Measurements from ENCODE around the gene RTBDN.

The RTBDN gene

DNA sequence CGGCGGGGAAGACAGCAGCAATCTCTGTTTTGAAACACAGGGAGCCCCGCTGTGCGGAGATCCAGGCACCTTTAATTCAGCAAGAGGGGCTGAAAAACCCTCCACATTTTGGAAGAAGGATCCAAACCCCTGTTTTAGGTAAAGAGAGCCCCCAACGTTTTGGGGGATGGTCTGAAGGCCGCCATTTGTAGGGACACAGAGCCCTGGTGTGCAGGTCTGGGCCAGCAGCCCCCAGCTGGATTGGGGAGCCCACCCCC lies 55.5 kb downstream of the RTBDN start:
- H3K36me3 ChIP-seq = no peaks in the 10 kb centered on the region
- no peaks in the 10 kb centered on the region for H3K27me3 ChIP-seq
- H3K4me1 ChIP-seq = peaks cover 3 to 60% (median 49%) of the 10 kb centered on the region in 4 donors
- H3K4me3 ChIP-seq = peak overlapping the region; percentile 61 to 63
- H3K27ac ChIP-seq = peak overlapping the region; percentile 90 to 91
- DNase-seq = no peak
- intact Hi-C loops (cut with DNase I; ENCODE audit: low total_unique reads) = loop anchor here (2.0 kb wide), 1 partner anchor 14 kb away; no protein-coding TSS in a partner anchor
- H3K9me3 ChIP-seq = no peaks in the 10 kb centered on the region
- no peak for TF ChIP-seq CTCF (IDR thresholded peaks at IDR 0.05)

- DNase-seq = peak; percentile 73 to 88
- H3K27me3 ChIP-seq = no peaks in the 10 kb centered on the region
Observed at GRCh38 chr19:12778017-12778904, 56.1 kb downstream of the RTBDN start.

GRCh38 chr19:12777217-12778016 lies 57.0 kb downstream of the RTBDN start:
- H3K36me3 ChIP-seq = no peaks in the 10 kb centered on the region
- peak overlapping the region; percentile 61 to 63 for H3K4me3 ChIP-seq
- H3K27ac ChIP-seq = peak overlapping the region; percentile 90 to 91
- peak; percentile 94 to 97 for TF ChIP-seq CTCF (IDR thresholded peaks at IDR 0.05)
- no peaks in the 10 kb centered on the region for H3K9me3 ChIP-seq
- intact Hi-C loops (cut with DNase I; ENCODE audit: low total_unique reads) = loop anchor here (2.0 kb wide), 1 partner anchor 15 kb away; no protein-coding TSS in a partner anchor
- no peaks in the 10 kb centered on the region for H3K27me3 ChIP-seq
- DNase-seq = peak; percentile 82 to 88
- peaks cover 0 to 53% (median 39%) of the 10 kb centered on the region in 4 donors for H3K4me1 ChIP-seq

More at GRCh38 chr19:12778017-12778904, 56.1 kb downstream of the RTBDN start:
- peak overlapping the region; percentile 61 to 63 for H3K4me3 ChIP-seq
- peak overlapping the region; percentile 90 to 91 for H3K27ac ChIP-seq
- H3K4me1 ChIP-seq = peaks cover 0 to 60% (median 45%) of the 10 kb centered on the region in 4 donors
- TF ChIP-seq CTCF (IDR thresholded peaks at IDR 0.05) = no peak
- no peaks in the 10 kb centered on the region for H3K9me3 ChIP-seq
- H3K36me3 ChIP-seq = no peaks in the 10 kb centered on the region
- intact Hi-C loops (cut with DNase I; ENCODE audit: low total_unique reads) = loop anchor here (2.0 kb wide), 1 partner anchor 15 kb away; no protein-coding TSS in a partner anchor

Data from tibial artery (tissue), 4 donors.